SHP77 (cell line): Measurements from ENCODE around the gene BCAP31.
A peak's percentile ranks its signal among the peaks of the same experiment; 100 is the strongest.

Experiments
- DNase-seq, 2 experiments: peaks; one replicate each; lab custom pipeline; 2025; lab: John Stamatoyannopoulos, UW

The BCAP31 gene

GRCh38 chrX:153724252-153725038, at the start of gene BCAP31, which contains the start of gene ABCD1:
BCAP31 (minus strand) TSS chrX:153724387; CDS start chrX:153723244, 1,143 bp downstream.
ABCD1 (plus strand) TSS chrX:153724856; CDS start chrX:153725267, 411 bp downstream.
- DNase-seq = peak; percentile 67 to 86

GRCh38 chrX:153773218-153773611, 49.0 kb upstream of the BCAP31 start:
- no peak for DNase-seq

GRCh38 chrX:153772316-153773217, 48.4 kb upstream of the BCAP31 start:
- no peak for DNase-seq

DNA sequence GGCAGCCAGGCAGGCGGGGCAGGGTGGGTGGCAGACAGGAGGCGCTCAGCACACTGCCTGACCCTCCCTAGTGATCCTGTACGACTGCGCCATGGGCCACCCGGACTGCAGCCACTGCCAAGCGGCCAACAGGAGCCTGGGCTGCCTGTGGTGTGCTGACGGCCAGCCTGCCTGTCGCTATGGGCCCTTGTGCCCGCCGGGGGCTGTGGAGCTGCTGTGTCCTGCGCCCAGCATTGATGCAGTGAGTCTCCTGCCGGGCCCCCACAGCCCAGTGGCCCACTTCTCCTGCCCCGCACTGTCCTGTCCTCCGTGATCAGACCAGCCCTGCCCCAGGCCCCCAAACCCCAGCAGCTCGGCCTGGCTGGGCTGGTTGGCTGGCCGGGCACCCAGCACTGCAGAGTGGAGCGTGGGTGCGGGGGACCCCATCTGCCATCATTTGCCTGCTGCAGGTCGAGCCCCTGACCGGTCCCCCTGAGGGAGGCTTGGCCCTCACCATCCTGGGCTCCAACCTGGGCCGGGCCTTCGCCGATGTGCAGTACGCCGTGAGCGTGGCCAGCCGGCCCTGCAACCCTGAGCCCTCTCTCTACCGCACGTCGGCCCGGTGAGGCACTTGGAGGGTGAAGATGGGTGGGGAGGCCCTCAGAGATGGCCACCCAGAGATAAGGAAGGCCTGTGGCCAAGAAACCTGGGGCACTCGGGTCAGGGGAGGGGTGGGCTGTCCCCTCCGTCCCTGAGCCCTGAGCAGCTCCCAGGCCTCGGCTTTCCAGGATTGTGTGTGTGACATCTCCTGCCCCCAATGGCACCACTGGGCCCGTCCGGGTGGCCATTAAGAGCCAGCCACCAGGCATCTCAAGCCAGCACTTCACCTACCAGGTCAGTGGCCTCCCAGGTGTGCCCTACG, 47.5 kb upstream of the BCAP31 start:
- no peak for DNase-seq

GRCh38 chrX:153770601-153771414, 46.6 kb upstream of the BCAP31 start:
- DNase-seq = no peak

DNA sequence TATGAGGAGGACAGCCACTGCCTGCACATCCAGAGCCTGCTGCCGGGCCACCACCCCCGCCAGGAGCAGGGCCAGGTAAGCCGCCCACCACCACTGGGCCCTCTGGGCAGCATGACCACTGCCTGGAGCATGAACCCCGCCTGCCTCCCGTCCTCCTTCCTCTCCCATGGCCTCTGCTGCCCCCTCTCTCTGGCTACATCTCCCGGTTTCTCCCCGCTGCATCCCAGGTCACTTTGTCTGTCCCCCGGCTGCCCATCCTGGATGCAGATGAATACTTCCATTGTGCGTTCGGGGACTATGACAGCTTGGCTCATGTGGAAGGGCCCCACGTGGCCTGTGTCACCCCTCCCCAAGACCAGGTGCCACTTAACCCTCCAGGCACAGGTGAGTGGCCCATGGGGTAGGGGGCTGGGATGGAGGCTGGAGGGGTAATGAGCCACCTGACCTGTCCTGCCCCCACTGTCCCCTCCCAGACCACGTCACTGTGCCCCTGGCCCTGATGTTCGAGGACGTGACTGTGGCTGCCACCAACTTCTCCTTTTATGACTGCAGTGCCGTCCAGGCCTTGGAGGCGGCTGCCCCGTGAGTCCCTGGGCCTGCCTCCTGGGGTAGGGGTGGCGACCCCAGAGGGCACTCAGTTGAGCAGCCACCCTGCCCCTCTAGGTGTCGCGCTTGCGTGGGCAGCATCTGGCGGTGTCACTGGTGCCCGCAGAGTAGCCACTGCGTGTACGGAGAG, 45.8 kb upstream of the BCAP31 start:
- no peak for DNase-seq

DNA sequence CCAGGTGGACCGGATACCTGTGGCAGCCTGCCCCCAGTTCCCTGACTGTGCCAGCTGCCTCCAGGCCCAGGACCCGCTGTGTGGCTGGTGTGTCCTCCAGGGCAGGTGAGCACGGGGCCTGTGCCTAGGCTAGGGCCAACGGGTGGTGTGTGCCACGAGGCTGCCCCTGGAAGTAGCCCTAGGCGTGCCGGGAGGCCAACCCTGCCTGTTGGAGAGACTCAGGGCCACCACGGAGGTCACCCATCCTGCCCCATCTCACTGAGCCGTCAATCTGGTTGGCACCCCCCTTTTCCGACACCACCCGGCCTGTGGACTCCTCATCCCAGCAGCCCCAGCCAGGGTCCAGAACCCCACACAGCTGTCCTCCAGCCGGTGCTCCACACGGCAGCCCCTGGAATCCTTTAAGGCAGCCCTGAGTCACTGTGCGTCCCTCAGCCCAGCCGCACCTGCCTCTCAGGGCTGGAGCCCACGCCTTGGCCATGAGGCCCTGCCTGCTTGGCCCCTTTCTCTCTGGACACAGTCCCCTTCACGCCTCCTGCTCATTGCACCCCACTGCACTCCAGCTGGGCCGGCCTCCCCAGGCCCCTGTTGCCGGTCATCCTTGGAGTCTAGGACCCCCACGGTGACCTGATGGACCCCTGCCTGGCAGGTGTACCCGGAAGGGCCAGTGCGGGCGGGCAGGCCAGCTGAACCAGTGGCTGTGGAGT, 45.1 kb upstream of the BCAP31 start:
- DNase-seq = no peak

- no peak for DNase-seq
Measured at GRCh38 chrX:153768311-153769157, 44.3 kb upstream of the BCAP31 start.

GRCh38 chrX:153767674-153768055, 43.5 kb upstream of the BCAP31 start:
- no peak for DNase-seq

DNA sequence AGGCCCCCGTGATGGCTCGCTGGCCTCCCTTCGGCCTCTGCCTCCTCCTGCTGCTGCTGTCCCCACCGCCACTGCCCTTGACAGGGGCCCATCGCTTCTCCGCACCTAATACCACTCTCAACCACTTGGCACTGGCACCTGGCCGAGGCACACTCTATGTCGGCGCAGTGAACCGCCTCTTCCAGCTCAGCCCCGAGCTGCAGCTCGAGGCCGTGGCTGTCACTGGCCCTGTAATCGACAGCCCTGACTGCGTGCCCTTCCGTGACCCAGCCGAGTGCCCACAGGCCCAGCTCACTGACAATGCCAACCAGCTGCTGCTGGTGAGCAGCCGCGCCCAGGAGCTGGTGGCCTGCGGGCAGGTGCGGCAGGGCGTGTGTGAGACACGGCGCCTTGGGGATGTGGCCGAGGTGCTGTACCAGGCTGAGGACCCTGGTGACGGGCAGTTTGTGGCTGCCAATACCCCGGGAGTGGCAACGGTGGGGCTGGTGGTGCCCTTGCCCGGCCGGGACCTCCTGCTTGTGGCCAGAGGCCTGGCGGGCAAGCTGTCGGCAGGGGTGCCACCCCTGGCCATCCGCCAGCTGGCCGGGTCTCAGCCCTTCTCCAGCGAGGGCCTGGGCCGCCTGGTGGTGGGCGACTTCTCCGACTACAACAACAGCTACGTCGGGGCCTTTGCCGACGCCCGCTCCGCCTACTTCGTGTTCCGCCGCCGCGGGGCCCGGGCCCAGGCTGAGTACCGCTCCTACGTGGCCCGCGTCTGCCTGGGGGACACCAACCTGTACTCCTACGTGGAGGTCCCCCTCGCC, 42.9 kb upstream of the BCAP31 start:
- no peak for DNase-seq

GRCh38 chrX:153766098-153766817, 42.1 kb upstream of the BCAP31 start:
- DNase-seq = peak in 1 of 2 experiments; percentile 16

GRCh38 chrX:153765138-153766079, 41.2 kb upstream of the BCAP31 start:
- peak in 1 of 2 experiments; percentile 12 for DNase-seq

DNA sequence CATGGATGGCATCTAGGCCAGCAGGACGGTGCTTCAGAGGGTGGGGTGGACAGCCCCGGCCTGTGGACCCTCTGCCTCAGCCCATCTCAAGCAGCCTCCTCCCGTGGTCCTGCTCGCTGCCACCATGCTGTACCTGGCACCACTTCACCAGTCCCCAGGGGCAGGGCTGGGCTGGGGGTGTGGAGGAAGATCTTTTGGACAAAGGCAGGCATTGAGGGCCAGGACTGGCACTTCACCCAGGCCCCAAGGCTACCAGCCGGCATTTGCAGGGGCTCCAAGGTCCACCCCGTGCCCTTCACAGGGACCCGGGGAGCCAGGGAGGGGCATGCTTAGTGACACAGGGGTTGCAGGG, 40.6 kb upstream of the BCAP31 start:
- no peak for DNase-seq

DNA sequence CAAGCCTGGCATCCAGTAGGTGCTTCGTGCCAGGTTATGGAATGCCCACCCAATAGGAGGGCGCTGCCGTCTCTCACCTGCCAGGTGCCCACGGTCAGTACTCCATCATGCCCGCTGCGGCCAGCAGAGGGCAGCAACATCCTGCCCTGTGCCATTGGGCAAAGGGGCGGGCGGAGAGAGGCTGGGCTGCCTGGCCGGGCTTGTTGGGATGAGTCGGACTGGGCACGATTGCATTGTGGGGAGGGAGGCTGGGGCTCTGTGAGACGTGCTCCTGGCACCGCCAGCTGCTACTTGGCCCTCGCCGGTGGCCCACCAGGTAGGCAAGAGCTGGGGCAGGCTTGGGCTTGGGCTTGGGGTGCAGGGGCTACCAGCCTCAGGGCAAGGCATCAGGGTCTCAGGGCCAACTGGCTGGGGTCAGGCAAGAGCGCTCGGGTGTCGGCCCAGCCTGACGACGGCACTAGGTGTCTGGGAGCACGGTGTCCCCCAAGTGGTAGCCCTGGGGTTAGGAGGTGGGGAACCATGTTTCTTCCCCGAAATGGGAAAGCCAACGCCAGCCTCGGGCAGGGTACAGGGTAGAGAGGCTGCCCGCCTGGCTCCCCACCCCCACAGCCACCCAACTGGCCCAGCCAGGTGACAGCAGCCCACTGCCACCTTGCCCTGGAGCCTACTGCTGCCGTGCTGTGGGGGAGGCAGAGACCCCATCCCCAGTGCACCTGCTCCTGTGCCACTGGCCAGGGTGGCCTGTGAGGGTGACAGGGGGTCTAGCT, 40.0 kb upstream of the BCAP31 start, which contains the start of gene PLXNB3:
Gene PLXNB3, plus strand, starts transcription at position 261 of the 767 bp plus-strand sequence. CDS start 1,287 bp downstream, outside the sequence.
- DNase-seq = peak; percentile 53 to 54

DNA sequence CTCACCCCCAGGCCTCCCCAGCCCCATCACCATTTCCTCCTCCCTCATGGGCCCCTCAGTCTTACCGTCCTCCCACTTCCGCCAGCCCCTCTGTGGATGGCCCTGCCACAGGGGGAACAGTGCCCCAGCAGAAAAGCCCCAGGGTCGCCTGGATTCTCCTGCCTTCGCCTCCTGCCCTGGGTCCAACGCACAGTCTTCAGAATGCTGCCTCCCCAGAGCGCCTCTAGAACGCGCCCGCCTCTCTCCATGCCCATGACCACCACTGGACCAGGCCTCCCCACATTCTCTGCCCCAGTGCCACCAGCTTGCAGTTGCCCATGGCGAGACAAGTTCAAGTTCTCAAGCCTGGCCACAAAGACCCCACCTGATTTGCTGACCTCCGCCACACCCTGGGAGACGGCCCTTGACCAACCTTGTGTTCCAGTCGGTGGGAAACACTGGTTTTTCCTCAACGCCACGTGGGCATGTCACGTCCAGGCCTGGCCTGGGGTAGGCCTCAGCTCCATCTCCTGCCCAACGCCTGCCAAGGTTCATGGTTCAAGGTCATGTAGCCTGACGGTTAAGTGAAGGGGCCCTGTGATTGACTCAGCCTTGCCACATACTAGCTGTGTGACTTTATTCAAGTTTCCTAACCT, 39.2 kb upstream of the BCAP31 start:
- DNase-seq = no peak
